ENCODE measurements around the gene ANK2.

DNA sequence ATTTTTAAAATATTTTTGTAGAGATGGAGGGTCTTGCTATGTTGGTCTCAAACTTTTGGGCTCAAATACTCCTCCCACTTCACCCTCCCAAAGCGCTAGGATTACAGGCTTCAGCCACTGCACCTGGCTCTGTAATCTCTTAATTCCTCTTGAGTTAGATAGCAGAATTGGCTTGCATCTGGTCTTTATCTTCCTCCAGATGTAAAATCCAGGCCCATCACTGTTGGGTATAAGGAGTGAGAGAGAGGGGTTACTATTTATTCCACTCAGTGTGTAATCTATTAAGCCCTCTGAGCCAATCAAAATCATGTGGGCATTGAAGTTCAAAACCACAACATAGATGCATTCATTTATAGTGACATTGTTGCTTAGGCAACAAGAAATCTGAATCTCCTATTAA, 33.9 kb downstream of the ANK2 start:
- no peak for TF ChIP-seq EZH2 (IDR thresholded peaks at IDR 0.05; ENCODE audit: insufficient read depth, poor library complexity, severe bottlenecking)
- TF ChIP-seq EZH2phosphoT487 (IDR thresholded peaks at IDR 0.05; ENCODE audit: insufficient read depth, low read depth) = no peak

All from GM23248 (cell line).